Stimulated activated CD8-positive, alpha-beta memory T cell treated with anti-CD3 and anti-CD28 coated beads, Interleukin-12 subunit alpha, Interleukin-12 subunit beta, amount 100 ng/mL, for 4 hours (primary cell): Measurements from ENCODE around the gene EPS8L3.
"Not testable (repeated sequence)": the region's sequence is repeated elsewhere in the genome, so short reads cannot be mapped to it uniquely, and the experiment has no call there.

Source experiments
- DNase-seq: peaks from one replicate; pipeline ENCODE4 v3.0.0-alpha.2; 2020; ENCODE audit warnings: low read depth

EPS8L3 gene

DNA sequence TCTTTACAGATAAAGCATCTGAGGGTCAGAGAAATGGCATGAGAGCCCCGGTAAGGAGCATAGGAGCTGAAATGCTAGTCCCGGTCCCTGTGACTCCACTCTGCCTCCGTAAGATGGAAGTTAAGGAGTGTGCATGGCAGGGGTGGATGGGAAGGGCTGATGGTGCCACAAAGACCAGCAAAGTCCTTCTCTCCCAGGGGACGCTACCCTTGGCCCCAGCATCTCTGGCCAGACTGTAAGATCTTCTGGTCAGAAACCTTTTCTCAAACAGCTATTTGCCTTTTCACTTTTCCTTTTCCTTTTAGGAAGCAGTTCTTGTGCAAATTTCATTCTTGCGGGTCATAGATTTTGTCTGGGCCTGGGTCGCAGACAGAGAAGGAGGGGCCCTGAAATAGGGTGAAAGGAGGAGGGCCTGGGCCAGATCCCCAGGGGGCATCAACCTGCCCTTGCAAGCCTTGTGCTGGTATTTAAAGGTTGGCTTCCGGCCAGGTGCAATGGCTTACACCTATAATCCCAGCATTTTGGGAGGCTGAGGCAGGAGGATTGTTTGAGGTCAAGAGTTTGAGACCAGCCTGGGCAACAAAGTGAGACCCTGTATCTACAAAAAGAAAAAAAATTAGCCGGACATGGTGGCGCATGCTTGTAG, 14.4 kb upstream of the EPS8L3 start:
- DNase-seq: no peak

DNA sequence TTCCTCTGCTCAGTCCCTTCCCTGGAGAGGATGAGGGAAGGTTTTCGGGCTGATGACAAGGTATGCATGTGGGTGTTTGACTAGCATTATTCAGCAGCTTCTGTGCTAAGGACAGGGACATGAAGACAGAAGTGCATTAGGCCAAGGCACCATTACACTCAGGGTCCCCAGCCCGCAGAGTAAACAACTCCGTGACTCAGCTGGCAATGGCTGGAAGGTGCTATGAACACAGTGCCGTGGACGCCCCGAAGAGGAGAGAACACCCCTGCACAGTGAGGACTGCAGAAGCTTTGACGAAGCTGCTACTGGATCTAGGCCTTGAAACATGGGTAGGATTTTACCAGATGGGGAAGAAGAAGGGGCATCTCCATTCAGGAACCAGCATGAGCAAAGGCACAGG, 13.7 kb upstream of the EPS8L3 start:
- DNase-seq: no peak

DNA sequence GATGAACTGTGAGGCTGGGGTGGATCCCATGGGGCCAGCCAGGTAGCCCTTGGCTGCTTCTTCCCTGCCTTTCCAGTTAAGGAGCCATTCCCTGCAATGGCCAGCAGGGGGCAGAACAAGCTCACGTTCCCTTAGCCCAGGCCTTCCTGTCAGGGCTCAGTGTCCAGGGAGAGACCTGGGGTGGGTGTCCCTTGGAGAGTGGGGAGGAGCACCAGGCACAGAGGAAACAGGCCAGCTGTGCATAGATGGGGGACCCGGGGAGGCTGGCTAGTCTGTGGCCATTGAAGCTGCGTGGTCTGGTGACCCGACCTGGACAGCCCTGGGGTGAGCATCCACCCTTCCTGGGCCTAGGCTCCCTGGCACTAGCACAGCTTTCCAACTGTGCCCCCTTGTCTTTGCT, 13.2 kb upstream of the EPS8L3 start:
- peak; percentile 47 for DNase-seq

DNA sequence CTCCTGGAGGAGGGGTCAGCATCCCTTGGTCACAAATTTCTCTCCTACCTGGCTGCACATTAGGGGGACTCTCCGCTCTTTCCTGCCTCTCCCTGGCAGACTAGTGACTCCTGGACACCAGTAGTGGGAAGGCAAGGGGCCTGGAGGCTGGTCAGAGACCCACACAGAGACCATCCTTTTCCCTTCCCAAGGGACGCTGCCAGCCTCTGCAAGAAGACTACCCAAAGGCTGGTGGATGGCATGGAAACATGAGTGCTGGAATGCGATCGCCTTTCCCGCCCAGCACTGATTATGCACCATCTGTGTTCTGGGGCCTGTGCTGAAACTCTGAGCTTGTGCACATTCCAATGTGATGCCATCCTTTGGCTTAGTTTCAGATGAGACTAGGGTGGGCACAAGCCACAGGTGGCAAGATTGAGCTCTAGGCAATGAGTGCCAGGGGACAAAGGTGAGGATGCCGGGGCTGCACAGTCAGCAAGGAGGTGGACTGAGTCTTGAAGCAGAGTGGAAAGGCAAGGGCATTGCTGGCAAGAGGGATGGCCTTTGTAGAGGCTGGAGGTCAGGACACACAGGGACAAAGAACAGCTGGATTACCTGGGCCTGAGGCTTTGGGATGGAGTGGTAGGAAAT, 12.6 kb upstream of the EPS8L3 start:
- no peak for DNase-seq

DNA sequence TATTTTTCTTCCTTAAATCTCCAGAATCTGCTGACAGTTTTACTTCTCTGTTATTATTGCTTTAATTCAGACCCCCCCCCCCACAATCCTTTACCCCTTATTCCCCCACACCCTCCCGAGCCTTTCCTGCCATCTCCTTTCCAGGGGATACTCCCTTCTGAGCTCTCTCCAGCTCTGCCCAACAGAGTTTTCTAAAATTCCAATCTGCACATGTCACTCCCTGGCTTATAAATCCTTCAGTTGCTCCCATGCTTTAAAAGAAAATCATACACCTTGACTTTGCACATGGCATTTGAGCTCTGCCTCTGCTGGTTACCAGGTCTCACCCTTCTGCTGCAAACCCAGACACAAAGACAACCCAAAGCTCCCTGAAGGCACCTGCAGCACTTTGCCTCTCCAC, 11.7 kb upstream of the EPS8L3 start:
- DNase-seq: no peak

DNA sequence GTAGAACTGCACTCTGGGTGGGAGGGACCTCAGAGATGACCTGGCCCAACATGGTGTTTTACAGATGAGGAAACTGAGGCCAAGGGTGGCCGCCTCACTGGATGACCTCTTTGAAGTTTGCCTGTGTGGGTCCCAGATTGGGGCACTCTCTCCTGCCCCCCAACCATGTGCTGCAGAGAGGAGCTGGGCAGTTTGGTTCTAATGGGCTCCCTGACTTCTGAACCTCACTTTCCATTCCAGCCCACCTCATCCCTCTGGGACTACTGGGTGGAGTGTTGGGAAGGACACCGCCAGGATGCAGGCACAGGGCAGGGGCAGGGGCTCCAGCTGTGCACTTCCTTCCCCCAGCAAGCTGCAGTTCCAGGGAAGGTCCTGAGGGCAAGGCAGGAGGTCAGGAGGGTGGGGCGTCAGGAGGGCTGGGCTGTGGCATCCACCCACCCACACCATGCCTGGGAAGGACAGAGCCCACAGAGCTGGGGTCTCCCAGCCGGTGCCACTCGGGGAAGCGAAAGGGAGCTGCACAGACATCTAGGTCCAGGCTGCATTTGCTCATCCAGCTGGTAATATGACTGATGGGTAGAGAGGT, 10.3 kb upstream of the EPS8L3 start:
- no peak for DNase-seq

DNA sequence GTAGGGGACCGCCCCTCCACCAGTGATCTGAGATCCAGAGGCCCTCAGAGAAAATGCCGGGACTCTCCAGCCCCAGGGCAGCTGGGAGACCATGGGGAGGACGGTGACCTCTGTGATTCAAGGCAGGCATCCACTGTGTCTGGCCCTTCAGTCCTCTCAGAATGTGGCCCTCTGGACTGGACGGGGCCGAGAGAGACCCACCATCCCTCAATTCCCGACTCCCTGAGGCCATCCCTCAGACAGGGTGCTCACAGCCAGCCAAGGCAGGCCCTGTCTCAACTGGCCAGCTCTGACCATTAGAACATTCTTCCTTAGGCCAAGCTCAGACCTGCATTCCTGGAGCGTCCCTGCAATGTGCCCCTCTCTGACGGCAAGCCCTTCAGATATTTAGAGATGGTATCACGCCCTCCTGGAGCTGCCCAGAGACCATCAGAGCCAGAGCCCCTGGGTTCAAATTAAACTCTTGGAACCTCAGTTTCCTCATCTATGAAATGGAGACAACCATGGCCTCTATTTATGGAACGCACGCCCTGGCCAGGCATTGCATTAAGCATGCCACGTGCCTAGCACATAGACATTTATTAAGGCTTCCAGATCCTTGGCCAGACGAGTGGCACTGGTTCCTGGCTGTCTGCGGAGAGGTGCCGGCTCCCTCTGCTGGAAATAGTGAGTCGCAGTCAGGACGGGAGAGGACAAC, 9.6 kb upstream of the EPS8L3 start:
- no peak for DNase-seq

DNA sequence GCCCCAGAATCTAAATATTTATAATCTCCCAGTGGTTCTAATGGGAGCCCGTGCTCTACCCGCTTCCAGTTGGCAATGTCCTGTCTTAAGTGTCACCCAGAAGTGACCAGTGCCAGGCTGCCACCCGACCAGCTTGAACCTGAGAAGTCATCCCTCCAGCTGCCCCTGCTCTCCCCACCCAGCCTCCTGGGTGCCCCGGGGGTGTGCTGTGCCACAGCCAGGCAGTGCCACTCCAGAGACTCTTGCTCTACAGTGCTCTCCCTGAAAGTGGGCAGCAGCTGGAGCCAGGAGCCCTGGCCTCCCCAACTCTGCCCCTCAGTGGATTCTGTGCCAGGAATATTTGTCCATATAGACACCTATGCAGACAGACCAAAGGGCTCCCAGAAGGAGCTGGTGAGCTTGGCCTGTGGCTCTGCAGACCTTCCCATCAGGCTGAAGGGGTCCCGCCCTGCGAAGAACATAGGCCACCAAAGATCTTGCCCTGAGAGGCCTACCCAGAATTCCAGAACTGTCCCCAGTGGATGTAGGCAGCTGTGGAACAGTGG, 9.0 kb upstream of the EPS8L3 start:
- no peak for DNase-seq

DNA sequence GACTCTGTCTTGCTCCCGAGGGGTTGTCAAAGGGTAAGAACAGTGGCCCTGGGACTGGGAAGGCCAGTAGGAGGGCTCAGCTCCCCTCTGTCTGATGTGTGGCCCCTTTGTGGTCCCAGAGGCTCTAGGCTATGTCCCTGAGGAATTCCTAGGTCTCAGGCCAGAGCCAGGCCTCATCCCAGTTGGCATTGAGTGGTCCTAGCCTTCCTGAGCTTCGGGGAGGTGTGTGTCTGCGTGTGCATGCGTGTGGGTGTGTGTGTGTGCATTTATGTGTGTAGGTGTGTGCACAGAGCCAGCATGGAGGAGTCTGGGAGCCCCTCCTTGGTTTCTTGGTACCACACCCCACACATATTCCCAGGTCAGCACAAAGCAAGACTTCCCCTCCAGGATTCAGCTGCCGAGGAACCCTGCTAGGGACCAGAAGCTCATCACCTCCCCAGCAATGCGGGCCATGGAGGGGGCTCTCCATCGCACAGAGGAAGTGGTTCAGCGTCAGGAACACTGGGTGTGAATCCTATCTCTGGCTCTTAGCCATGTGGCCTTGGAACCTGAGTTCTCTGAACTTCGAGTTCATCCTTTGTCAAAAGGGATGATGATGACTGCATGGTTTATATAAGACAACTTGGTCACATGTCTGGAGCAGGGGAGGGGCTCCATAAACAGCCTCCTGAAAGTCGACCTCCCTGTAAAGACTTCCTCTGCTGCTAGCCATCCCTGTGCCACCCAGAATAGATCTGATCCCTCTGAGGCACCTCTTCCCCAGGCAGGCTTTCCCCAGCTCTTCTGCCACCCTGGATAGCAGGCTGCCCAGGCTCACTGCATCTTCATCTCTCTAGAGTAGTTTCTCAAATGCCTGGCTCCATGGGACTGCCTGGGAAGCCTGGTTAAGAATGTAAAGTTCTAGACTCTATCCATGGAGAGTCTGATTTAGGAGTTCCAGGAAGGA, 8.3 kb upstream of the EPS8L3 start:
- no peak for DNase-seq

DNA sequence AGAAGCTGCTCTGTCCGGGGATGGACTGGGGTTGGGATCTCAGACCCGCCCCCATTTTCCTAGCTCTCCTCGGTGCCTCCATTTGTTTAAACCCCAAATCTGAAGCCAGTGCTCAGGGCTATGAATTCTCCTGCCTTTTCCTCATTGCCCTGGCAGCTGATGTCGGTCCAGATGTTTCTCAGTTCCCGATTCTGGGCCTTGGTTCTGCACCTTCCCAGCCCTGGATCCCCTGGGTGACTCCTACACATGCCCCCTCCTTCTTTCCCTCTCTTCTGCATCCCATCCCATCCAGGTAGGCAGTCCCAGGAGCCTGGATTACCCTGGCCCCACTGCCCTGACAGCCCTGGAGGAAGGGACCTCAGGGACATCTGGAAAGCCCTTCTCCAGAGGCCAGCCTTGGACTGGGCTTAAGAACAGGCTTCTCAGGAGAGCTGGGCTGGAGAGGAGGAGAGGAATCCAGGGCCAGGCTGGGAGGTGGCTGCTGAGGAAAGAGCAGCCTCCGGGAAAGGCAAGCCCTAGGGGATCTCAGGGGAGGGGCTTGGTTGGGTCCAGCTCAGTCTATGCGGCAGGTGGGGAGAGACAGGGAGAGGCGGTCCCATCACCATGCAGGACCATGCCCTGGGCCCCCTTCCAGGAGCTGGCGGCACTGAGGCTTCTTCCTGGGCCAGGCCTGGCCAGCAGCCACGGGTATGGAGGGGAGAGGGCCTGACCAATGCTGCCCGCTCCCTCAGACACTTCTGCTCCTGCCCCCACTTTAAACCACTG, 6.8 kb upstream of the EPS8L3 start:
- DNase-seq: no peak

DNA sequence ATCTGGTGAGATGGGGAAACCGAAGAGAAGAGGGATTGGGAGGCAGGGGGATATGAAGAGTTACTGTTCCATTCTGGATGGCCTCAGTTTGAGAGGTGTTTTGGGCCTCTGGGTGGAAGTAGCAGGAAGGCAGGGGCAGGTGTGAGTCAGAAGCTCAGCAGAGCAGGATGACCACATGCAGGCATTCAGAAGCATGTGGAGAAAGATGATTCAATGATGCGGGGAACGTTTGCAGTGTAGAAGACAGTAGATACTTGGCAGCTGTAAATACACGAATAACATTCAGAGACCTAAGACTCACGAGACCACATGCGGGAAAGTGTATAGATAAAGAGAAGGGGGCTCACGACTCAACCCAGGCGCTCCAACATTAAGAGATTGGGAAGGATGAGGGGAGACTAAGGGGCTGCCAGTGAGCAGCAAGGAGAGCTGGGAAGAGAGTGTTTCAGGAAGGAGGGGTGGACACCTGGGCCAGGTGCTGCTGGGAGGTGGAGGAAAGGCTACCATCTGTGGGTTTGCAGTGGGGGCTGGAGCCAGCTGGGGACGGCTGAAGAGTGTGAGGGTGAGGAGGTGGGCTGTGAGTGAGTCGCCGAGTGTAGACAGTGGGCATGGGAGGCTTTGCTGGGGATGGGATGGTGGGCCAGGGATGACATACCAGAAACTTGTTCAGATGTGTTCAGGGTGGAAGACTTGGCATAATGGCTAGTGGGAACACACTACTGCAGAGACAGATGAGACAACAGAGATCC, 5.8 kb upstream of the EPS8L3 start:
- no peak for DNase-seq

DNA sequence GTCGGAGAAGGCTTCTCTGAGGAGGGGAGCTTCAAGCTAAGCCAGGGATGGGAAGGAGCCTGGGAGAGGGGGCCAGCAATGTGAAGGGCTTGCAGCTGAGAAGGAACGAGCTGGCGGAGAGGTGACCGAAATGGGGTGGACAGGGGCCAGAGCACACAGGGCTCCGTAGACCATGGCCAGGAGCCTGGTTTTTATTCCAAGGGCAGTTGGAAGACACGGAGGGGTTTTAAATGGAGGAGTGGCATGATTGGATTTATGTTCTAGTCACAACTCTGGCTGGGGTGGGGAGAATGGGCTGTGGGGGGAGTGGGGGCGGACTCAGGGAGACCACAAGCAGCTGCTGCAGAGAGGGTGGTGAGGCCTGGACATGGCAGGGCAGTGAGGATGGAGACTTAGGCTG, 5.1 kb upstream of the EPS8L3 start:
- no peak for DNase-seq

DNA sequence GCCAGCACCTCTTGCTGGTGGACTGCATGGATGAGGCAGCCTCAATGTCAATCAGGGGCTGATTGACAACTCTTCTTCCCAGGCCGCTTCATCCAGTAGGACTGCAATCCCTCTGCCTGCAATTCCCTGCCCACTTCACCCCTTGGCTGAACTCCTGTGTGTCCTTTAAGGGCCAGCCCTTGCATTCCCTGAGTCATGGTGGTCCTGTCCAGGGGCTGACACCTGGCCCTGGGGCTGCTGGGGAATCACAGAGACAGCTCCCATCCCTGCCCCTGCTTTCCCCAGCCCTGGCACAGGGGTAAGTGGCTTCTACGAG, 4.6 kb upstream of the EPS8L3 start:
- DNase-seq: no peak

DNA sequence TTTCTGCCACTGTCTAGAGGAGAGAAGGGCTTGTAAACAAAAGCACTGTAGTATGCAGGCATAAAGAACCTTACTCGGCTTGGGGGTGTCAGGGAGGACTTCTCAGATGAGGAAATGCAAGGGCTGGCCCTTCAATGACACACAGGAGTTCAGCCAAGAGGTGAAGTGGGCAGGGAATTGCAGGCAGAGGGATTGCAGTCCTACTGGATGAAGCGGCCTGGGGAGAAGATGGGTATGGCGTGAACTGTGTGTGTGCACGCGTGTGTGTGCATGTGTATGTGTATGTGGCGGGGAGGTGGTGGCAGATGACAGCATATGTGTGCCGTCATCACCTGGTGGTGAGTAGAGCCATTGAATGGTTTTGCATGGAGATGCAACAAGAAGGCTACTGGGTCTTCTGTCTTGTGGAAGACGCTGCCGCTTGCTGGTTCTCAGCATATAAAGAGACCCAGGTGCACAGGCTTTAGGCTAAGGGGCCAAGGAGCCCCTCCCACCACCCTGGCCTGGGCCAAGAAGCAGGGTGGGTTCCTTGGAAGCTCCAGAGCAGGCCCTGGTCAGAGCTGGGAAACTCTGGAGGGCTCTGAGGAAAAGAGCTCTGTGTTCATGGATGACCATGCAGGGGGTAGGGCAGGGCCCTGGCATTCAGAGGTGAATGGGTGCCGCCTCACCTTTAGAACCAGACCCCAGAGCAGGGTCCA, 4.1 kb upstream of the EPS8L3 start:
- DNase-seq: no peak

DNA sequence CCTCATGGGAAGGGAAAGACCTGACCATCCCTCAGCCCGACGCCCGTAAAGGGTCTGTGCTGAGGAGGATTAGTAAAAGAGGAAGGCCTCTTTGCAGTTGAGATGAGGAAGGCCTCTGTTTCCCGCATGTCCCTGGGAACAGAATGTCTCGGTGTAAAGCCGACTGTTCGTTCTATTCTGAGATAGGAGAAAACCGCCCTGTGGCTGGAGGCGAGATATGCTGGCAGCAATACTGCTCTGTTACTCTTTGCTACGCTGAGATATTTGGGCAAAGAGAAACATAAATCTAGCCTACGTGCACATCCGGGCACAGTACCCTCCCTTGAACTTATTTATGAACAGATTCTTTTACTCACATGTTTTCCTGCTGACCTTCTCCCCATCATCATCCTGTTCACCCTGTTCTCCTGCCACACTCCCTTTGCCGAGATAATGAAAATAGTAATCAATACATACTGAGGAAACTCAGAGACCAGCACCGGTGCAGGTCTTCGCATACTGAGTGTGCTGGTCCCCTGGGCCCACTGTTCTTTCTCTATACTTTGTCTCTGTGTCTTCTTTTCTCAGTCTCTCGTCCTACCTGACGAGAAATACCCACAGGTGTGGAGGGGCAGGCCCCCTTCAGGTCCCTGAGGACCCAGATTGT, 3.4 kb upstream of the EPS8L3 start:
- DNase-seq: not testable (repeated sequence)

DNA sequence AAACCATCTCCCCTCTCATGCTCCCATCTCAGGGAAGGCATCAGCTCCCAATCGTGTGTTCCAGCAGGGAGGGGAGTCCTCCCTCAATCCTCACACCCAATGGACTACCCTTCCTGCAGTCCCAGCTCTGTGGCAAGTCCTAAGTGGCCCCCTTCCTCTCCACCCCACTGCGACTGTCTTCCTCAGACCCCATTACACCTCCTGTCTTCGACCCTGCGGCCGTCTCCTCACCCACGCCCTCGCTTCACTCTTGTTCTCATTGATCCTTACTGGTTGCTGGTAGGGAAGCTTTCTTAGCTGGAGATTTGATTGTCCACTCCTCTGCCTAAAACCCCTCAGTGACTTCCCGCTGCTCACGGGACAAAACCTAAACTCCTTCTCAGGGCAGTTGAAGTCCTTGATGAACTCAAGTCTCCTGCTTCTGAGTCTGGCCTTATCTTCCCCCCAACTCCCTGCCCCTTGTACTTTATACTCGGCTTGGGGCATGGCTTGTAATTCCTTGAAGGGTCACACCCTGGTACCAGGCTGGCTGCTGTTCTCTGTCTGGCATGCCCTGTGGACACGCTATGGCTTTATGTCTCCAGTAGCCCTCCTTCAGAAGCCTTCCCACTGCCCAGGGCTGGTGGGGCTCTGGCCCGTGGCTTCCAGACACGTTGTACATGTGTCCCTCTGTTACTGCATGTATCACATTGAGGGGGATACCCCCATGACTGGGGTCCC, 2.3 kb upstream of the EPS8L3 start:
- DNase-seq: no peak

DNA sequence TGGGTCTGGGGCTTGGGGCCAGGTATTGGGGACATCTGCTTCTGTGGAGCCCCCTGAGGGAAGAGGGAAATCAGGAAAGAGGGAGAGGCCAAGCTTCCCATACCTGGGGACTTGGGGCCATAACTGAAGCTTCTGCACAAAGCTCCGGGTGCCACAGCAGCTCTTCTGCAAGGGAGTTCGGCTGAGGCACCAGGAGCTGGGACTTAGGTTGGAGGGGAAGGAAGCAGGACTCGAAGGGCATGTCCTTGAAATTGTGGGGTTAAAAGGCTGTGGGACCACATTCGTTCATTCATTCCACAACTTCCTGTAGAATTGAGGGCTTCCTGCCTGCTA, 1.7 kb upstream of the EPS8L3 start:
- DNase-seq: no peak

DNA sequence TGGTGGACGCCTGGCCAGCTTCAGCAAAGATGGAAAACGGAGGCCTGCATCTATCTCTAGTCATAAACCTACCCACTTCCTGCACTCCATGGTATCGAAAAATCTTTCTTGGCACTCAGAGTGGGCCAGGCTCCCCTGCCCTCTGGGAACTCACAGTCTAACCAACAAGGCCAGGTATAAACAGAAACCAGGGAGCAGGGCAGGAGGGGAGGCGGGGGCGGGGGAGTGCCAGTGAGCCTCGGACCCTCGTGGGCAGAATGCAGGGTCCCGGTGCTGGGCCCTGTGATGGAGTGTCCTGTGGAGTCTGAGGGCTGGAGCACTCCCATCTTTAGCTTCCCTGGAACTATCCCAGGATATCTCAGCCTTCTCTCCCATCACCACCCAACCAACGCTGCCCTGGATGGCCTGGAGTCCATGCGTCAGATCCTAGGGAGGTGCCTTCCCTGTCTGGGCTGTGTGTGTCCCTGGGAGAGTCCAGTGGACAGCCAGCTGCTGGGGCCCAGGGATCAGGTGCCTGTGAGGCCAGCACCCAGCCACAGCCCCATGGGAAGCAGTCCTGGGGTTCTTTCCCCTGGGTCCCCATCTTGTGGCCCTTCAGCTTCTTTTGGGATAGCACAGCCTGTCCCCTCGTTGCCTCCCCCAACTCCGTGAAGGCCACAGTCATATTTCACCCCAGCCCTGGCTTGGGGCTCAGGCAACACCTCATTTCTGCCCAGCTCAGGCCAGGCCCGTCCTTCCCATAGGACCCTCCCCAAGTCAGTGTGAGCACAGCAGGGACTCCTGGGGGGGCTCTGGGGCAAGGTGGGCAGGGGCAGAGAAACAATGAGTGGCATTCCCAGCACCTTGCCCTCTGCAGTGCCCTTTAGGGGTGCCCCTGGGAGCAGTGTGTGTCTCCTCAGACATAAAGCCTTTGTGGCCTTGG, 1.1 kb upstream of the EPS8L3 start:
- no peak for DNase-seq
